ENCODE measurements around the gene FBF1.

DNA sequence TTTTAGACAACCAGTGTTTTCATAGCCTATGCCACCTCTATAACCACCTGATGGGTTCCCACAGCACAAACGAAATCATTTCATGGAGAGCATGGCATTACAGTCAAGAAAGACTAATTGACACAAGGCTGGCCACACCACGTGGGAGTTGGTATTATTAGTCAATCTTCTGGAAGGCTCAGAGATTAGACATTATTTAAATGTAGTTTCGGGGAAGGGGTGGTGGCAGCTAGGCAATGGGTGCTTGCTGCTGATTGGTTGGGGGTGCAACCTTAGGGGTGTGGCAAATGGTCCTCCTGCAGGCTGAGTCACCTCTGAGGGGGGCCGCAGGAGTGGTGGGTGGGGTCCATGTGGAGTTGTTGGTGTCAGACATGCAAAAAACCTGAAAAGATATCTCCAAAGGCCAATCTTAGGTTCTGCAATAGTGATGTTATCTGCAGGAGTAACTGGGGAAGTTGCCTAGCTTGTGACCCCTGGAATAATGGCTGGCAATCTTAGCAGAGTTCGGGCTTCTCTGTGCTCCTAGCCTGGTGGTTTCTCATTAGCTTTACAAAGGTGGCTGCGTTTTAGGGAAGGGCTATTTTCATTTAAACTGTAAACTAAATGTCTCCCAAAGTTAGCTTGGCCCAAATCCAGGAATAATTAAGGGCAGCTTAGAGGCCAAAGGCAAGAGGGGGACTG is 42.8 kb upstream of the FBF1 start:
- TF ChIP-seq, protein P1, sequence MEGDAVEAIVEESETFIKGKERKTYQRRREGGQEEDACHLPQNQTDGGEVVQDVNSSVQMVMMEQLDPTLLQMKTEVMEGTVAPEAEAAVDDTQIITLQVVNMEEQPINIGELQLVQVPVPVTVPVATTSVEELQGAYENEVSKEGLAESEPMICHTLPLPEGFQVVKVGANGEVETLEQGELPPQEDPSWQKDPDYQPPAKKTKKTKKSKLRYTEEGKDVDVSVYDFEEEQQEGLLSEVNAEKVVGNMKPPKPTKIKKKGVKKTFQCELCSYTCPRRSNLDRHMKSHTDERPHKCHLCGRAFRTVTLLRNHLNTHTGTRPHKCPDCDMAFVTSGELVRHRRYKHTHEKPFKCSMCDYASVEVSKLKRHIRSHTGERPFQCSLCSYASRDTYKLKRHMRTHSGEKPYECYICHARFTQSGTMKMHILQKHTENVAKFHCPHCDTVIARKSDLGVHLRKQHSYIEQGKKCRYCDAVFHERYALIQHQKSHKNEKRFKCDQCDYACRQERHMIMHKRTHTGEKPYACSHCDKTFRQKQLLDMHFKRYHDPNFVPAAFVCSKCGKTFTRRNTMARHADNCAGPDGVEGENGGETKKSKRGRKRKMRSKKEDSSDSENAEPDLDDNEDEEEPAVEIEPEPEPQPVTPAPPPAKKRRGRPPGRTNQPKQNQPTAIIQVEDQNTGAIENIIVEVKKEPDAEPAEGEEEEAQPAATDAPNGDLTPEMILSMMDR (IDR thresholded peaks at IDR 0.05): no peak
- no peak for TF ChIP-seq POLR2A (IDR thresholded peaks at IDR 0.05)
